Measurements from ENCODE around the gene ZNF629.

Gene ZNF629

GRCh38 chr16:30766206-30766932, 20.6 kb downstream of the ZNF629 start:
- DNase-seq, result no peak

- no peak for DNase-seq
These were observed 22.1 kb downstream of the ZNF629 start for GRCh38 chr16:30764816-30765465.

- DNase-seq, result no peak
These were observed 22.9 kb downstream of the ZNF629 start for GRCh38 chr16:30764086-30764485.

GRCh38 chr16:30762991-30763725, 23.8 kb downstream of the ZNF629 start:
- DNase-seq, result no peak

GRCh38 chr16:30761928-30762902, 24.8 kb downstream of the ZNF629 start, which contains the start of the genes CFAP119 and RNF40:
Gene CFAP119 (minus strand): TSS chr16:30762062. CDS start chr16:30761748, 314 bp downstream.
Gene RNF40 (plus strand): TSS chr16:30762322. CDS start chr16:30762546, 224 bp downstream.
- DNase-seq, result peak; percentile 99

- DNase-seq, result peak; percentile 37
These were observed 25.5 kb downstream of the ZNF629 start for GRCh38 chr16:30761427-30761927.

- no peak for DNase-seq
These were observed 26.2 kb downstream of the ZNF629 start for GRCh38 chr16:30760577-30761426.

GRCh38 chr16:30760001-30760559, 26.9 kb downstream of the ZNF629 start:
- no peak for DNase-seq

- no peak for DNase-seq
These were observed 28.0 kb downstream of the ZNF629 start for GRCh38 chr16:30758988-30759491.

- no peak for DNase-seq
These were observed 29.7 kb downstream of the ZNF629 start for GRCh38 chr16:30757316-30757715.

GRCh38 chr16:30756781-30757100, 30.3 kb downstream of the ZNF629 start:
- no peak for DNase-seq

- DNase-seq, result no peak
These were observed 30.8 kb downstream of the ZNF629 start for GRCh38 chr16:30755955-30756780.

GRCh38 chr16:30753596-30753995, 33.4 kb downstream of the ZNF629 start:
- DNase-seq, result no peak

- no peak for DNase-seq
These were observed 36.0 kb downstream of the ZNF629 start for GRCh38 chr16:30750876-30751465.

GRCh38 chr16:30750201-30750600, 36.8 kb downstream of the ZNF629 start:
- no peak for DNase-seq

GRCh38 chr16:30748634-30749445, 38.2 kb downstream of the ZNF629 start:
- no peak for DNase-seq

- peak; percentile 97 for DNase-seq
These were observed 39.0 kb downstream of the ZNF629 start, which contains the start of gene PHKG2 for GRCh38 chr16:30747799-30748633. Gene PHKG2 (plus strand): TSS chr16:30748425. CDS start chr16:30748821, 396 bp downstream.
